ENCODE data around the gene RPS6KA4. TPM values are rescaled to one million over a fixed set of nuclear protein-coding genes. Genes with fewer than 3 reads are reported as not detected.
A peak's percentile ranks its signal among the peaks of the same experiment; 100 is the strongest.

The RPS6KA4 gene
- total RNA-seq, 1 donor from 2014 or later = 3.2 TPM

DNA sequence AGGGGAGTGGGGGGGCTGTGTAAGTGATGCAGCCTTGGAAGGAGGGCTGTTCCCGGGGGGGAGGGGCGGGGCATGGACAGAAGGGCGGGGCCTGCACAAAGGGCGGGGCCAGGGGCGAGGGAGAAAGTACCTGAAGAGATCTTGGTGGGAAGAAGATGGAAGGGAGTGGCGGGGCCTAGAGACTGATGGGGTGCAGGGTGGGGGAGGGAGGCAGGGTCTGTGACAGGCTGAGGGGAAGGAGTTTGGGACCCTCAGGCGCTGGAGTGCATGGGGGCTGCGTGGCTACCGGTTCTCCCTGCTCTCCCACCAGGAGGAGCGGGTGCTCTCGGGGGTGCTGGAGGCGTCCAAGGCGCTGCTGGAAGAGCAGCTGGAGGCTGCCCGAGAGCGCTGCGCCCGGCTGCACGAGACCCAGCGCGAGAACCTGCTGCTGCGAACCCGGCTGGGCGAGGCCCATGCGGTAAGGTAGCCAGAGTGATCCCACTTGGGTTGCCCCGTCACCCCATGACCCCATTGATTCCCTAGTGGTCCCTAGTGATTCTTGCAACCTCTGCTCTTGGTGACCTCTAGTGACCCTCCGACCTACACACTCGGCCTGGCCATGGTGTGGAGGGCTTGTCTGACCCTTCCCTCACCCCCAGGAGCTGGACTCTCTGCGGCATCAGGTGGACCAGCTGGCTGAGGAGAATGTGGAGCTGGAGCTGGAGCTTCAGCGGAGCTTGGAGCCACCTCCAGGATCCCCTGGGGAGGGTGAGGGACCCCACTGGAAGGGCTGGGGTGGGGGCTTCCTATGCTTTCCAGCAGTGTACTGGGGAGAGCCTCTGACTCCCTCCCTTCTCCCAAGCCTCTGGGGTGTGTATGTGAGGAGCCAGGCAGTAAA is 15.9 kb upstream of the RPS6KA4 start:
- peaks cover 14% of the 10 kb centered on the region for H3K27me3 Mint-ChIP-seq (ENCODE audit: unreplicated experiment)
- H3K4me1 Mint-ChIP-seq (ENCODE audit: low read depth, unreplicated experiment) = peaks cover 19% of the 10 kb centered on the region
- H3K27ac Mint-ChIP-seq (ENCODE audit: unreplicated experiment) = peak overlapping the region; percentile 82
- DNase-seq = no peak
- H3K9me3 Mint-ChIP-seq (ENCODE audit: unreplicated experiment) = peaks cover 19% of the 10 kb centered on the region
- H3K36me3 Mint-ChIP-seq (ENCODE audit: unreplicated experiment) = peaks cover 4% of the 10 kb centered on the region
- no peak for TF ChIP-seq CTCF (IDR thresholded peaks at IDR 0.05; ENCODE audit: partially characterized antibody, unreplicated experiment)
- peak overlapping the region; percentile 64 for H3K4me3 Mint-ChIP-seq (ENCODE audit: unreplicated experiment)

- DNase-seq = peak; percentile 76
- Mint-ChIP-seq H3K36me3 (ENCODE audit: unreplicated experiment) (peaks cover 4% of the 10 kb centered on the region), H3K4me3 (ENCODE audit: unreplicated experiment) (no peak overlapping the region), H3K4me1 (ENCODE audit: low read depth, unreplicated experiment) (peaks cover 14% of the 10 kb centered on the region), H3K27ac (ENCODE audit: unreplicated experiment) (no peak overlapping the region), H3K9me3 (ENCODE audit: unreplicated experiment) (peaks cover 17% of the 10 kb centered on the region), H3K27me3 (ENCODE audit: unreplicated experiment) (peaks cover 11% of the 10 kb centered on the region)
- TF ChIP-seq CTCF (IDR thresholded peaks at IDR 0.05; ENCODE audit: partially characterized antibody, unreplicated experiment) = peak; percentile 61
Observed at GRCh38 chr11:64343767-64344559, 15.0 kb upstream of the RPS6KA4 start.

- H3K36me3 Mint-ChIP-seq (ENCODE audit: unreplicated experiment) = no peaks in the 10 kb centered on the region
- no peak for DNase-seq
- H3K9me3 Mint-ChIP-seq (ENCODE audit: unreplicated experiment) = peaks cover 16% of the 10 kb centered on the region
- H3K27ac Mint-ChIP-seq (ENCODE audit: unreplicated experiment) = no peak overlapping the region
- H3K4me1 Mint-ChIP-seq (ENCODE audit: low read depth, unreplicated experiment) = peaks cover 10% of the 10 kb centered on the region
- no peak overlapping the region for H3K4me3 Mint-ChIP-seq (ENCODE audit: unreplicated experiment)
- no peak for TF ChIP-seq CTCF (IDR thresholded peaks at IDR 0.05; ENCODE audit: partially characterized antibody, unreplicated experiment)
- peaks cover 11% of the 10 kb centered on the region for H3K27me3 Mint-ChIP-seq (ENCODE audit: unreplicated experiment)
Observed at GRCh38 chr11:64344787-64345186, 14.2 kb upstream of the RPS6KA4 start.

GRCh38 chr11:64347193-64347867 is 11.6 kb upstream of the RPS6KA4 start:
- peak overlapping the region; percentile 38 for H3K27ac Mint-ChIP-seq (ENCODE audit: unreplicated experiment)
- no peak for DNase-seq
- H3K27me3 Mint-ChIP-seq (ENCODE audit: unreplicated experiment) = peaks cover 11% of the 10 kb centered on the region
- H3K36me3 Mint-ChIP-seq (ENCODE audit: unreplicated experiment) = no peaks in the 10 kb centered on the region
- peaks cover 5% of the 10 kb centered on the region for H3K4me1 Mint-ChIP-seq (ENCODE audit: low read depth, unreplicated experiment)
- no peak overlapping the region for H3K4me3 Mint-ChIP-seq (ENCODE audit: unreplicated experiment)
- H3K9me3 Mint-ChIP-seq (ENCODE audit: unreplicated experiment) = peaks cover 9% of the 10 kb centered on the region
- TF ChIP-seq CTCF (IDR thresholded peaks at IDR 0.05; ENCODE audit: partially characterized antibody, unreplicated experiment) = no peak

All from glutamatergic neuron (in vitro differentiated cells).